HepG2 (cell line): ENCODE results near the gene SSMEM1. TPM values are rescaled to one million over a fixed set of nuclear protein-coding genes. Genes with fewer than 3 reads are reported as not detected.

Experiments
- ATAC-seq: fragments of 200-7000 bp; cut with Tn5 transposase; 3 replicates; pipeline ENCODE4 v1.9.1; 2020; ENCODE audit warnings: mild to moderate bottlenecking, moderate library complexity
- BruUV-seq: library from RNA; stranded (reverse); fragments of 400-500 nt; replicated peaks from 2 replicates; lab custom pipeline; 2021; lab: Mats Ljungman, UMichigan
- CTCF ChIA-PET: fragments of 300-600 bp; formaldehyde crosslinking; extraction: SDS; loops from one replicate; lab custom pipeline; 2021; ENCODE audit warnings: low total read pairs, inconsistent platforms, low intra/inter-chr PET ratio; lab: Yijun Ruan, JAX
- POLR2A ChIA-PET: fragments of 350-600 bp; sonication (Branson Sonifier 250); formaldehyde crosslinking; loops from one replicate; lab custom pipeline; 2020; ENCODE audit warnings: antibody characterized with exemption, inconsistent platforms; lab: Yijun Ruan, JAX
- DNase-seq: peaks from one replicate; pipeline ENCODE4 v3.0.0-alpha.2; 2015; ENCODE audit warnings: low spot score
- FAIRE-seq: peaks from 3 replicates; lab custom pipeline; 2011; peaks lifted over from hg19 to GRCh38; lab: Jason Lieb, UNC
- H2AFZ ChIP-seq: one replicate; pipeline ENCODE4 v1.6.1; 2011; ENCODE audit warnings: low read length, inconsistent platforms
- H3K27ac ChIP-seq: fragments of 300-600 bp; 3 replicates; pipeline ENCODE4 v1.8.0; 2011; ENCODE audit warnings: mixed run types, mild to moderate bottlenecking, mixed read lengths, low read length, inconsistent platforms; ENCODE audit not compliant: insufficient read depth; ENCODE audit errors: extremely low read length
- H3K27me3 ChIP-seq, 2 experiments: fragments of 200-600 bp in 1 of 2; 2 replicates in 1 of 2; 3 replicates in 1 of 2; pipeline versions ENCODE4 v1.6.0 to v1.8.0; 2011; ENCODE audit warnings: low read length in 2 of 2, mild to moderate bottlenecking in 2 of 2, moderate library complexity in 2 of 2, inconsistent platforms in 1 of 2; ENCODE audit not compliant: insufficient read depth in 2 of 2, control insufficient read depth in 1 of 2
- H3K36me3 ChIP-seq, 2 experiments: fragments of 200-600 bp in 1 of 2; replicated peaks in 1 of 2; 2 replicates in 1 of 2; 3 replicates in 1 of 2; pipeline versions ENCODE4 v1.5.1 to v1.8.0; 2011; ENCODE audit warnings: low read length in 2 of 2, inconsistent platforms in 1 of 2; ENCODE audit not compliant: insufficient read depth in 2 of 2, control insufficient read depth in 1 of 2
- H3K4me1 ChIP-seq: 2 replicates; pipeline ENCODE4 v1.5.1; 2012; ENCODE audit warnings: low read length, inconsistent platforms; ENCODE audit not compliant: insufficient read depth
- H3K4me2 ChIP-seq: 2 replicates; pipeline ENCODE4 v1.6.0; 2011; ENCODE audit warnings: low read depth, low read length, inconsistent platforms
- H3K4me3 ChIP-seq, 3 experiments: fragments of 200-600 bp in 1 of 3; sonication (generic), shearing (Covaris generic) in 1 of 3; replicated peaks in 1 of 3; 2 replicates each; pipeline ENCODE4 v1.5.1; 2011 to 2016; ENCODE audit warnings: low read length in 3 of 3, inconsistent platforms in 2 of 3, low read depth in 2 of 3, mild to moderate bottlenecking in 2 of 3, control low read depth in 1 of 3, mixed read lengths in 1 of 3; ENCODE audit not compliant: insufficient read depth in 1 of 3
- H3K79me2 ChIP-seq: one replicate; pipeline ENCODE4 v1.6.1; 2011; ENCODE audit warnings: low read length, inconsistent platforms; ENCODE audit not compliant: insufficient read depth
- H3K9ac ChIP-seq: 2 replicates; pipeline ENCODE4 v1.6.0; 2011; ENCODE audit warnings: mild to moderate bottlenecking, low read depth, low read length, inconsistent platforms; ENCODE audit not compliant: insufficient read depth
- H3K9me3 ChIP-seq: 2 replicates; pipeline ENCODE4 v1.5.1; 2012; ENCODE audit warnings: mild to moderate bottlenecking, low read length
- H4K20me1 ChIP-seq: 2 replicates; pipeline ENCODE4 v1.6.0; 2011; ENCODE audit warnings: inconsistent platforms, mild to moderate bottlenecking, low read length, moderate library complexity; ENCODE audit not compliant: insufficient read depth
- ARID2 ChIP-seq: sonication (generic); formaldehyde crosslinking; IDR thresholded peaks from 2 replicates; pipeline ENCODE4 v1.8.1; 2022; ENCODE audit warnings: mild to moderate bottlenecking, missing genetic modification reagents, borderline replicate concordance
- ATAD3A ChIP-seq: sonication (generic); formaldehyde crosslinking; IDR thresholded peaks from 2 replicates; pipeline ENCODE4 v1.4.0; 2020; ENCODE audit warnings: missing genetic modification reagents
- CREM ChIP-seq, 2 experiments: sonication (generic) in 1 of 2; formaldehyde crosslinking in 1 of 2; IDR thresholded peaks; 2 replicates each; pipeline versions ENCODE4 v1.4.0 to v1.6.1; 2016 to 2020; ENCODE audit warnings: antibody characterized with exemption in 1 of 2, mild to moderate bottlenecking in 1 of 2, missing genetic modification reagents in 1 of 2
- DR1 ChIP-seq: sonication (generic); formaldehyde crosslinking; IDR thresholded peaks from 2 replicates; pipeline ENCODE4 v1.8.0; 2021; ENCODE audit warnings: mild to moderate bottlenecking, missing genetic modification reagents, inconsistent platforms
- KDM2A ChIP-seq: sonication (generic); formaldehyde crosslinking; IDR thresholded peaks from 2 replicates; pipeline ENCODE4 v1.4.0; 2020; ENCODE audit warnings: low read depth, missing genetic modification reagents, borderline replicate concordance
- KDM3A ChIP-seq: IDR thresholded peaks from 2 replicates; pipeline ENCODE4 v1.6.1; 2018; ENCODE audit warnings: low read depth, missing compliant biosample characterization
- MXD4 ChIP-seq: IDR thresholded peaks from 2 replicates; pipeline ENCODE4 v1.6.1; 2016; ENCODE audit warnings: mild to moderate bottlenecking, missing biosample characterization, missing genetic modification reagents
- ZBTB38 ChIP-seq: sonication (generic); formaldehyde crosslinking; IDR thresholded peaks from 2 replicates; pipeline ENCODE4 v1.5.1; 2020; ENCODE audit warnings: mild to moderate bottlenecking, missing genetic modification reagents
- ZFP41 ChIP-seq: sonication (generic); formaldehyde crosslinking; IDR thresholded peaks from 2 replicates; pipeline ENCODE4 v1.4.0; 2020; ENCODE audit warnings: mild to moderate bottlenecking, missing genetic modification reagents, borderline replicate concordance
- ZNF101 ChIP-seq: sonication (generic); formaldehyde crosslinking; IDR thresholded peaks from 2 replicates; pipeline ENCODE4 v1.4.0; 2020; ENCODE audit warnings: mild to moderate bottlenecking, low read depth, missing genetic modification reagents, borderline replicate concordance
- ZNF383 ChIP-seq: sonication (generic); formaldehyde crosslinking; IDR thresholded peaks from 2 replicates; pipeline ENCODE4 v1.4.0; 2020; ENCODE audit warnings: missing genetic modification reagents, mild to moderate bottlenecking, borderline replicate concordance
- ZSCAN31 ChIP-seq: sonication (generic); formaldehyde crosslinking; IDR thresholded peaks from 2 replicates; pipeline ENCODE4 v1.5.0; 2020; ENCODE audit warnings: low read depth, mild to moderate bottlenecking, missing genetic modification reagents
- WGBS: methylation state at CpG from one replicate; pipeline ENCODE4 v1.1.6; 2017; ENCODE audit warnings: low lambda C conversion rate; 5-methylcytosine and 5-hydroxymethylcytosine counted together
- in situ Hi-C: cut with HindIII; loops from 2 replicates; pipeline ENCODE4 v1.10.0; 2017; ENCODE audit warnings: low pct_unique_long_range_greater_than_20kb; ENCODE audit not compliant: extremely low pct_ligation_motif_present
- intact Hi-C: fragments of 100-400 bp; cut with micrococcal nuclease; formaldehyde crosslinking; loops from one replicate; pipeline ENCODE4 v1.10.0; 2022; ENCODE audit not compliant: unreplicated experiment
- polyA plus RNA-seq, 8 experiments: library from polyadenylated mRNA; depleted of rRNA in 3 of 8; stranded (reverse) in 7 of 8; unstranded in 1 of 8; fragments of >200 nt; fragmentation: Illumina TruSeq in 4 of 8; extraction: Trizol in 4 of 8; gene quantifications; 2 replicates each; pipeline versions ENCODE4 v1.2.1 to v1.2.3, GENCODE V29; 2011 to 2016; ENCODE audit warnings: low read depth in 4 of 8, missing spikeins in 1 of 8, mixed read lengths in 1 of 8; ENCODE audit not compliant: insufficient read depth in 1 of 8
- total RNA-seq, 5 experiments: library from RNA; depleted of rRNA; stranded (reverse); fragments of >200 nt; fragmentation: Illumina TruSeq; extraction: Trizol; gene quantifications; 2 replicates each; pipeline ENCODE4 v1.2.3, GENCODE V29; 2016; ENCODE audit warnings: low read depth in 1 of 5
- TF ChIP-seq, protein P1 (sequence below): sonication (generic); formaldehyde crosslinking; conservative IDR thresholded peaks from 2 replicates; pipeline ENCODE4 v1.4.0; 2020; ENCODE audit warnings: missing genetic modification reagents

SSMEM1 gene
- total and polyA plus RNA-seq, 2 of the 13 experiments (the other 11 are each of a cell fraction or from before 2014, with no cell fraction given), result not detected

DNA sequence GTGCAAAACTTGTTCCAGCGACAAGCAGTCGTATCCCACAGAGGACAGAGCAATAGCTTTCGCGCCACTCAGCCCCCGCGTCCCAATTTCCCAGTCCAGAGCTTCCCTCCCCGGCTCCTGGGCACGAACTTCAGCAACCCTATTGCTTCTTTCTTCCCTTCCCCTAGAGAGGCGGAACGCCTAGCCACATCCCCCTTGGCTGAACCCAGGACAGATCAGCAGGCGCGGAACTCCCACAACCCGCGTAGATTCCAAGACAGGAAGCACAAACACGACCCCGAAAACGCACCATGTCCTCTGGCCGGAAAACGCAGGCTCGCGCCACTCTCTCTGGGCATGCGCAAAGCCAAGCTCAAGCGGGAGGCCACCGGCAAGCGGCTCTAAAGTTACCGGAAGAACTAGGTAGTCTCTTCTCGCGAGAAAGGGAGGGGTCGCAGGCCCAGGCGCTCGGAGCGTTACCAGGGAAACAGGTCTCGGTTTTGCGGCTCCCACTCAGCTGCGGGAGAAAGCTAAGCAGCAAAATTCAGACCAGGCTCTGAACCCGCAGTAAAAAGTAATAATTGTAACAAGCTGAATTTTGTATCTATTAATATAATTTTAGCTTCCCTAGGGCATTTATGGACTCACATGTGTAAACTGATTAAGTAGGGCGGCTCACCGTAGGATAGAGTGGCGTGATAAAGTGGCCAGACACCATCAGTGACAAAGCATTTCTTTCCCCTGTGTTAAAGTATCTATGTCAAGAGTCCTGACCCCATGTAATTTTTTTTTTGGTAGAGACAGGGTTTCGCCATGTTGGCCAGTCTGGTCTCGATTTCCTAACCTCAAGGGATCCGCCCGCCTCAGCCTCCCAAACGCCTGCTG is 2.3 kb upstream of the SSMEM1 start, which contains the start of gene TMEM209 (continued):
- TF ChIP-seq KDM2A (CRISPR knock-in tag), result peak; percentile 85

DNA sequence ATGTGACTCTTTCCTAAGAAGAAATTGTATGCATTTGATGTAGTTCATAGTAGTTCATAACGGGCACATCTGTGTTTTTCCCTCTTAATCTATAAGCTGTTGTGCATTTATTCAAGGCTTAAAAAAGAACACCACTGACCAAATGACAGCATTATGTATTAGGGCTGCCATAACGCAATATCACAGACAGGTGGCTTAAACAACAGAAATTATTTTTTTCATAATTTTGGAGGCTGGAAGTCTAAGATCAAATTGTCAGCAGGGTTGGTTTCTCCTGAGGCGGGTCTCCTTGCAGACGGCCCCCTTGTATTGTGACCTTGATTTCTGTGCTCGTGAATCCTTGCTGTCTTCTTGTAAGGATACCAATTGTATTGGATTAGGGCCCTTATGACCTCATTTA is 627 bp upstream of the SSMEM1 start:
- Histone ChIP-seq H3K27ac (no peak overlapping the region), H3K36me3 (peaks cover 0 to 11% of the 10 kb centered on the region in 2 experiments; a peak in 2 of 5 replicates), H2AFZ (no peak overlapping the region), H3K9me3 (no peaks in the 10 kb centered on the region), H4K20me1 (no peaks in the 10 kb centered on the region), H3K79me2 (peaks cover 7% of the 10 kb centered on the region), H3K4me1 (peaks cover 25% of the 10 kb centered on the region), H3K4me3 (no peak overlapping the region), H3K27me3 (no peaks in the 10 kb centered on the region; a peak in 1 of 5 replicates), H3K9ac (no peak overlapping the region), H3K4me2 (no peak overlapping the region)
- CTCF ChIA-PET, result no interaction called here
- in situ Hi-C loops, result no loop called here
- FAIRE-seq, result no peak
- BruUV-seq, result no TSS peak
- POLR2A ChIA-PET, result no interaction called here
- WGBS, result 44% methylated on average over 5 of the region's 5 CpGs
- no peak for DNase-seq
- intact Hi-C loops, result loop anchor here (10.0 kb wide), 1 partner anchor 132 kb away; the partner anchor contains the start of gene KLHDC10
- TF ChIP-seq DR1 (CRISPR knock-in tag) (no peak), ATAD3A (CRISPR knock-in tag) (no peak)
- no peak for ATAC-seq

DNA sequence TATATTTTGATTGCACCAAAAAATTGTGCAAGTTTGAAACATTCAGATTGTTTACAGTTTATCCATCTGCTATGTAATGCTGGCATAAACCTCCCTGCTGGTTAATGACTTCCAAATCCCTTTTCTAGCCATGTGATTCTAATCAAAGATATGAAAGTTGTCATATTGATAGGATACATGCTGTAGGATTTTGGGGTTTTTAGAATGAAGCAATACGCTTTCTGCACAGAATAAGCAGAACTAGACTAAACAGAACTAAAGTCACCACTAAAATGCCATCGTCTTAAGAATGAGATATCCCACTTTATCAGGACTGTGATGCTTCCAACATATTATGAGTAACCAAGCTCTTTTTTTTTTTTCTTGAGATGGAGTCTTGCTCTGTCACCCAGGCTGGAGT is 856 bp downstream of the SSMEM1 start:
- ChIA-PET POLR2A (no interaction called here), CTCF (no interaction called here)
- H2AFZ ChIP-seq, result no peak overlapping the region
- intact Hi-C loops (loop anchor here (10.0 kb wide), 1 partner anchor 134 kb away; the partner anchor contains the start of gene KLHDC10), in situ Hi-C loops (no loop called here)
- BruUV-seq, result no TSS peak
- no peaks in the 10 kb centered on the region for H4K20me1 ChIP-seq
- H3K4me1 ChIP-seq, result peaks cover 24% of the 10 kb centered on the region
- WGBS, result 79% methylated on average over 2 of the region's 2 CpGs
- peaks cover 7% of the 10 kb centered on the region for H3K79me2 ChIP-seq
- H3K4me3 ChIP-seq, result no peak overlapping the region
- FAIRE-seq (no peak), DNase-seq (no peak), ATAC-seq (no peak)
- no peaks in the 10 kb centered on the region for H3K9me3 ChIP-seq
- no peak overlapping the region for H3K27ac ChIP-seq
- no peak overlapping the region for H3K9ac ChIP-seq
- H3K36me3 ChIP-seq, result no peaks in the 10 kb centered on the region
- H3K27me3 ChIP-seq, result no peaks in the 10 kb centered on the region; a peak in 1 of 5 replicates
- TF ChIP-seq, protein P1, sequence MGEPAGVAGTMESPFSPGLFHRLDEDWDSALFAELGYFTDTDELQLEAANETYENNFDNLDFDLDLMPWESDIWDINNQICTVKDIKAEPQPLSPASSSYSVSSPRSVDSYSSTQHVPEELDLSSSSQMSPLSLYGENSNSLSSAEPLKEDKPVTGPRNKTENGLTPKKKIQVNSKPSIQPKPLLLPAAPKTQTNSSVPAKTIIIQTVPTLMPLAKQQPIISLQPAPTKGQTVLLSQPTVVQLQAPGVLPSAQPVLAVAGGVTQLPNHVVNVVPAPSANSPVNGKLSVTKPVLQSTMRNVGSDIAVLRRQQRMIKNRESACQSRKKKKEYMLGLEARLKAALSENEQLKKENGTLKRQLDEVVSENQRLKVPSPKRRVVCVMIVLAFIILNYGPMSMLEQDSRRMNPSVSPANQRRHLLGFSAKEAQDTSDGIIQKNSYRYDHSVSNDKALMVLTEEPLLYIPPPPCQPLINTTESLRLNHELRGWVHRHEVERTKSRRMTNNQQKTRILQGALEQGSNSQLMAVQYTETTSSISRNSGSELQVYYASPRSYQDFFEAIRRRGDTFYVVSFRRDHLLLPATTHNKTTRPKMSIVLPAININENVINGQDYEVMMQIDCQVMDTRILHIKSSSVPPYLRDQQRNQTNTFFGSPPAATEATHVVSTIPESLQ (CRISPR knock-in tag), result no peak
- TF ChIP-seq ZNF101 (CRISPR knock-in tag) (no peak), KDM3A (no peak), ZSCAN31 (CRISPR knock-in tag) (no peak), ZNF383 (CRISPR knock-in tag) (no peak), ZBTB38 (no peak), MXD4 (no peak), ZFP41 (CRISPR knock-in tag) (no peak), ARID2 (CRISPR knock-in tag) (no peak), CREM (IDR thresholded peaks at IDR 0.05) (no peak), CREM (CRISPR knock-in tag; IDR thresholded peaks at IDR 0.05) (no peak)
- H3K4me2 ChIP-seq, result no peak overlapping the region
